Activated CD8-positive, alpha-beta memory T cell treated with anti-CD3 and anti-CD28 coated beads, Interleukin-2, amount 50 U/mL, for 24 hours (primary cell): Measurements from ENCODE around the gene DOK3.
A peak's percentile ranks its signal among the peaks of the same experiment; 100 is the strongest.
"Not testable (repeated sequence)": the region's sequence is repeated elsewhere in the genome, so short reads cannot be mapped to it uniquely, and the experiment has no call there.

Source experiments
- DNase-seq: peaks from one replicate; pipeline ENCODE4 v3.0.0-alpha.2; 2020; ENCODE audit errors: extremely low read depth

The DOK3 gene

GRCh38 chr5:177497292-177498012, 12.2 kb downstream of the DOK3 start, which contains the start of gene PDLIM7:
Gene PDLIM7 (minus strand): TSS chr5:177497604. CDS start chr5:177496512, 1,092 bp downstream.
- DNase-seq, result peak; percentile 77

- no peak for DNase-seq
Observed at GRCh38 chr5:177496727-177497291, 12.8 kb downstream of the DOK3 start.

- no peak for DNase-seq
Observed at GRCh38 chr5:177496070-177496726, 13.4 kb downstream of the DOK3 start.

- no peak for DNase-seq
Observed at GRCh38 chr5:177495243-177496060, 14.2 kb downstream of the DOK3 start.

GRCh38 chr5:177494346-177495195, 15.1 kb downstream of the DOK3 start:
- no peak for DNase-seq

- no peak for DNase-seq
Observed at GRCh38 chr5:177493795-177494345, 15.8 kb downstream of the DOK3 start.

- DNase-seq, result no peak
Observed at GRCh38 chr5:177492841-177493240, 16.8 kb downstream of the DOK3 start.

GRCh38 chr5:177491983-177492746, 17.5 kb downstream of the DOK3 start:
- DNase-seq, result no peak

GRCh38 chr5:177491429-177491945, 18.1 kb downstream of the DOK3 start:
- DNase-seq, result no peak

GRCh38 chr5:177490992-177491391, 18.6 kb downstream of the DOK3 start:
- no peak for DNase-seq

GRCh38 chr5:177490311-177490991, 19.2 kb downstream of the DOK3 start:
- no peak for DNase-seq

- no peak for DNase-seq
Observed at GRCh38 chr5:177489119-177489716, 20.4 kb downstream of the DOK3 start.

- no peak for DNase-seq
Observed at GRCh38 chr5:177487975-177488374, 21.7 kb downstream of the DOK3 start.

GRCh38 chr5:177487144-177487543, 22.5 kb downstream of the DOK3 start:
- no peak for DNase-seq

GRCh38 chr5:177486256-177486655, 23.4 kb downstream of the DOK3 start:
- no peak for DNase-seq

- DNase-seq, result not testable (repeated sequence)
Observed at GRCh38 chr5:177485753-177486152, 23.9 kb downstream of the DOK3 start.

GRCh38 chr5:177484902-177485549, 24.6 kb downstream of the DOK3 start:
- DNase-seq, result no peak
